ACC112 (cell line): ENCODE data around the gene TMEM243.
"Not testable (repeated sequence)": the region's sequence is repeated elsewhere in the genome, so short reads cannot be mapped to it uniquely, and the experiment has no call there.

Source experiments
- H2AFZ ChIP-seq: fragments of 200-600 bp; sonication (generic); one replicate; pipeline ENCODE4 v1.6.0; 2017; ENCODE audit warnings: antibody characterized with exemption, low read length; ENCODE audit not compliant: unreplicated experiment
- H3K27ac ChIP-seq: fragments of 200-600 bp; sonication (generic); 2 replicates; pipeline ENCODE4 v1.5.1; 2014; ENCODE audit warnings: low read depth, mild to moderate bottlenecking, antibody characterized with exemption, low read length, moderate library complexity
- H3K27me3 ChIP-seq: fragments of 200-600 bp; sonication (generic); 2 replicates; pipeline ENCODE4 v1.6.1; 2014; ENCODE audit warnings: mild to moderate bottlenecking, antibody characterized with exemption, low read length, moderate library complexity, mixed read lengths; ENCODE audit not compliant: insufficient read depth
- H3K36me3 ChIP-seq: fragments of 200-600 bp; sonication (generic); 2 replicates; pipeline ENCODE4 v1.6.1; 2016; ENCODE audit warnings: mild to moderate bottlenecking, antibody characterized with exemption, low read length, moderate library complexity, mixed read lengths; ENCODE audit not compliant: insufficient read depth
- H3K4me1 ChIP-seq: fragments of 200-600 bp; sonication (generic); one replicate; pipeline ENCODE4 v1.6.1; 2016; ENCODE audit warnings: low read length, mixed read lengths; ENCODE audit not compliant: insufficient read depth, unreplicated experiment, control insufficient read depth
- H3K4me3 ChIP-seq: fragments of 200-600 bp; sonication (generic); 2 replicates; pipeline ENCODE4 v1.5.1; 2014; ENCODE audit warnings: mild to moderate bottlenecking, low read depth, low read length
- H3K79me2 ChIP-seq: fragments of 200-600 bp; sonication (generic); one replicate; pipeline ENCODE4 v1.6.0; 2016; ENCODE audit warnings: low read length; ENCODE audit not compliant: control insufficient read depth, unreplicated experiment, insufficient read depth

TMEM243 gene, protein sequence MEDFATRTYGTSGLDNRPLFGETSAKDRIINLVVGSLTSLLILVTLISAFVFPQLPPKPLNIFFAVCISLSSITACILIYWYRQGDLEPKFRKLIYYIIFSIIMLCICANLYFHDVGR

DNA sequence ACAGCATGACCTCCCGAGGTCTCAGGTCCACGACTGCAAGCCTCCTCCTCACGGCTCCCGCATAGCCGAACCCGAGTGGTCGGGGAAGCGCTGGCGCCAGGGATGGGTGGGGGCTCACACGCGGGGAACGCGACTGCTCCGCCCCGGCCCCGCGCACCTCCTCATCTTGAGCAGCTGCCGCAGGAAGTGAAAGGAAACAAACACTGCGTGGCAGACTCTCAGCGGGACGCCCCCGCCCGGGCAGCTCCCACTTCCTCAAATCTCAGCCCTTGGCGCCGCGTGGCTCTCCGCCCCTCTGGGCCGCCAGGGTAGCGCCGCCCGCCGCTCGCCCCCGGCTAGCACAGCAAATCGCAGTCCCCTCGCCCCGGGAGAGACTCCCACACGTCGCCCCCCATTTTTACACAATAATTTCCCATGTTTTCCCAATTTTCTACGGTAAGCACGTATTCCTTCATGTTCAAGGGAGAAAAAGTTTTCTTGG, at the start of gene TMEM243:
Gene TMEM243 (minus strand): TSS at position 188 of the 481 bp plus-strand sequence. CDS start 229 bp downstream, outside the sequence.
- Histone ChIP-seq H3K27ac (peak within 1 kb of the TSS; percentile 44), H2AFZ (peak within 1 kb of the TSS; percentile 98), H3K36me3 (0 out of 2 replicates have a peak, but pooled peaks cover 6% of the 10 kb centered on the region), H3K4me1 (peaks cover 13% of the 10 kb centered on the region), H3K27me3 (peaks cover 22% of the 10 kb centered on the region), H3K79me2 (peaks cover 26% of the 10 kb centered on the region), H3K4me3 (peak within 1 kb of the TSS; percentile 97)

DNA sequence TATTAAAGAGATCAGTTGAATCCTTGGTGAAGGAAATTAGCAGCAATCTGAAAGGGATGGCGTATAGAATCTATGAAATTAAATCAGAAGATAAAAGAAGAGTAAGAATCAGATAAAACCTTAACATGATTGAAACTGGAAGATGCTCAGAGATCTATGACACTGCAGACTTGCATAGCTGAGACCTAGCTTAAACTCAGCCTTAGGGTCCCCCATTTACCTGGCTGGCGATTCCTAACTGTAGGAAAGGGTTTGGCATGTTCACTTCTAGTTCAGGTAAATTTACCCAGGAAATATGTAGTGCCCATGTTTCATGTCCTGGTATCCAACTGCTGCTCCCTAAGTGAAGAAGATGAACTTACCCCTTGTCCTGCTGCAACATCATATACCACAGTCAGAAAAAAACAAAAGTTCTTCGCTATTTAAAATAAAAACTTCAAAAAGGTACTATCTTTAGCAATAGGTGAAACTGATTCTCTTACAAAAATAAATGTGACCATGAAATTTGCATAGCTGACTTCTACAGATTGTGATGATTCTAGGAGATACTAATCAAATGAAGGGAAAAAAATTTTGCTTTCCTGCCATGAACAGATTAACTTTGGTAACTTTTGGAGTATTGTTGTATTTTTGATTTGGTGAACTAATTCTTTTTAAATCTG, 47.8 kb upstream of the TMEM243 start:
- no peaks in the 10 kb centered on the region for H3K79me2 ChIP-seq
- no peak overlapping the region for H2AFZ ChIP-seq
- no peaks in the 10 kb centered on the region for H3K36me3 ChIP-seq
- H3K27ac ChIP-seq, result no peak overlapping the region
- no peaks in the 10 kb centered on the region for H3K4me1 ChIP-seq
- H3K4me3 ChIP-seq, result no peak overlapping the region
- H3K27me3 ChIP-seq, result peaks cover 29% of the 10 kb centered on the region

DNA sequence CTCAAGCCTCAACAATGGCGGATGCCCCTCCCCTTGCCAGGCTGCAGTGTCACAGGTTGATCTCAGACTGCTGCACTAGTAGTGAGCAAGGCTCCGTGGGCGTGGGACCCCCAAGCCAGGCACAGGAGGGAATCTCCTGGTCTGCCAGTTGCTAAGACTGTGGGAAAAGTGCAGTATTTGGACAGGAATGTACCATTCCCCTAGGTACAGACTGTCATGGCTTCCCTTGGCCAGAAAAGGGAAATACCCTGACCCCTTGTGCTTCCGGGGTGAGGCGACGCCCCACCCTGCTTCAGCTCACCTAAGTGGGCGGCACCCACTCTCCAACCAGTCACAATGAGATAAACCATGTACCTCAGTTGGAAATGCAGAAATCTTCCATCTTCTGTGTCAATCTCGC, 44.0 kb upstream of the TMEM243 start:
- Histone ChIP-seq H3K36me3 (no peaks in the 10 kb centered on the region), H3K4me1 (no peaks in the 10 kb centered on the region), H3K27me3 (peaks cover 21% of the 10 kb centered on the region), H3K27ac (no peak overlapping the region), H3K79me2 (no peaks in the 10 kb centered on the region), H3K4me3 (no peak overlapping the region), H2AFZ (no peak overlapping the region)

DNA sequence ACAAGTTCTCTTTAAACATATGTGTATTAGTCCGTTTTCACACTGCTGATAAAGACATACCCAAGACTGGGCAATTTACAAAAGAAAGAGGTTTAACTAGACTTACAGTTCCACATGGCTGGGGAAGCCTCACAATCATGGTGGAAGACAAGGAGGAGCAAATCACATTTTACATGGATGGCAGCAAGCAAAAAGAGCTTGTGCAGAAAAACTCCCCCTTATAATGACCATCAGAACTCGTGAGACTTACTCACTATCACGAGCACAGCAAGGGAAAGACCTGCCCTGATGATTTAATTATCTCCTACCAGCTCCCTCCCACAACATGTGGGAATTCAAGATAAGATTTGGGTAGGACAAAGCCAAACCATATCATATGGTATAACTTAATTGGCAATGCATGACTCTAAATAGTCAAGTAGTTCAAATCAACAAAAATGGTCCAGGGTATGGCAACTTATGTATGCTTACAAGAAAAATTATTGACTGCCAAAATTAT, 34.1 kb upstream of the TMEM243 start:
- Histone ChIP-seq H3K4me3 (no peak overlapping the region), H3K27ac (no peak overlapping the region), H3K27me3 (peaks cover 47% of the 10 kb centered on the region), H3K4me1 (no peaks in the 10 kb centered on the region), H3K79me2 (no peaks in the 10 kb centered on the region), H2AFZ (no peak overlapping the region), H3K36me3 (no peaks in the 10 kb centered on the region)

DNA sequence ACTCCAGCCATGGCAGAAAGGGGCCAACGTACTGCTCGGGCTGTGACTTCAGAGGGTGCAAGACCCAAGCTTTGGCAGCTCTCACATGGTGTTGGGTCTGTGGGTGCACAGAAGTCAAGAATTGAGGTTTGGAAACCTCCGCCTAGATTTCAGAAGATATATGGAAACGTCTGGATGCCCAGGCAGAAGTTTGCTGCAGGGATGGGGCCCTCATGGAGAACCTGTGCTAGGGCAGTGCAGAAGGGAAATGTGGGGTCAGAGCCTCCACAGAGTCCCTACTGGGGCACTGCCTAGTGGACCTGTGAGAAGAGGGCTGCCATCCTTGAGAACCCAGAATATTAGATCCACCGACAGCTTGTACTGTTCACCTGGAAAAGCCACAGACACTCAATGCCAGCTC, 26.1 kb upstream of the TMEM243 start:
- peaks cover 26% of the 10 kb centered on the region for H3K27me3 ChIP-seq
- H3K27ac ChIP-seq, H3K36me3 ChIP-seq, H3K4me1 ChIP-seq, H3K4me3 ChIP-seq, H3K79me2 ChIP-seq, H2AFZ ChIP-seq: not testable (repeated sequence)

DNA sequence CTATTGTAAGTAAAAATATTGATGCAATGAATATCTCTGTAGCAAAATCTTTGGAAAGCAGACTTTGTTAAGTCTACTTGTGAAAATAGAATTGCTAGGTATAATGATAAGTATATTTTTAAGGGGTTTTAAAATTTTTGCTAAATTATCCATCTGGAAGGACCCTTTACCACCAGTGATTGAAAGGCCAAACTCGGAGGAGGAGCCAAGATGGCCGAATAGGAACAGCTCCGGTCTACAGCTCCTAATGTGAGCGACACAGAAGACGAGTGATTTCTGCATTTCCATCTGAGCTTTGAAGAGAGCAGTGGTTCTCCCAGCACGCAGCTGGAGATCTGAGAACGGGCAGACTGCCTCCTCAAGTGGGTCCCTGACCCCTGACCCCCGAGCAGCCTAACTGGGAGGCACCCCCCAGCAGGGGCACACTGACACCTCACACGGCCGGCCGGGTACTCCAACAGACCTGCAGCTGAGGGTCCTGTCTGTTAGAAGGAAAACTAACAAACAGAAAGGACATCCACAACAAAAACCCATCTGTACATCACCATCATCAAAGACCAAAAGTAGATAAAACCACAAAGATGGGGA, 19.0 kb upstream of the TMEM243 start:
- H3K4me1 ChIP-seq, H2AFZ ChIP-seq, H3K27ac ChIP-seq, H3K4me3 ChIP-seq, H3K79me2 ChIP-seq, H3K27me3 ChIP-seq, H3K36me3 ChIP-seq: not testable (repeated sequence)

DNA sequence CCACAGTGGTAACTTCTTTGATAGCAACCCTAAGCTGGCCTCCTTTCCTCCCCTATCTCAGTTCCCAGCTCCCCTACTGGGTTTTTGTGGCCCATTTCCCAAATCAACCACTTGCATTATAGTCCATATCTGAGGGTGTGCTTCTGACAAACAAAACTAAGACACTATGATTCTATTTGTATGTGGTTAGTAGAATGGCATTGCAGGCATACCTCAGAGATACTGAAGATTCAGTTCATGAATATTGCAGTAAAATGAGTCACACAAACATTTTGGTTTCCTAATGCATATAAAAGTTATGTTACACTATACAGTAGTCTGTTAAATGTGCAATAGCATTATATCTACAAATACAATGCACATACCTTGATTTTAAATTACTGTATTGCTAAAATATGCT, 15.4 kb upstream of the TMEM243 start:
- Histone ChIP-seq H3K4me1 (no peaks in the 10 kb centered on the region), H3K27me3 (peaks cover 26% of the 10 kb centered on the region), H3K27ac (no peak overlapping the region), H3K36me3 (no peaks in the 10 kb centered on the region), H3K4me3 (no peak overlapping the region), H2AFZ (no peak overlapping the region), H3K79me2 (no peaks in the 10 kb centered on the region)

DNA sequence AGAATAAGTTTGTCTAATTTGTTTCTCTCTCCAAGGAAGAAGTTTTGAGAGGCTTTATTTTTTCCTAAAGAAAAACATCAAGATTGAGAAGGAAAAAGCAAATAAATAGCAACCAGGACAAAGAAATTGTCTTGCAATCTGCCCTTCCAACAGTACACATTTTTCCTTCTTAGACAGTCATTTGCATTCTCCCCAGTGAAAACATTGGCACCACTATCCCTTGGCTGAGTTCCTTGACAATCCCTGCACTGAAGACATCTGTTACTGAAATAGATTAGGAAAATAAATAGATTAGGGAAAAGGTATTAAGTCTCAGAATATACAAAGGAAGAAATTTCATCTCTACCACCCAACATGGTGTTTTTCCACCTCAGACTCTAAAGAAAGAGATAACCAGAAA, 12.2 kb upstream of the TMEM243 start:
- H3K4me3 ChIP-seq, result no peak overlapping the region

DNA sequence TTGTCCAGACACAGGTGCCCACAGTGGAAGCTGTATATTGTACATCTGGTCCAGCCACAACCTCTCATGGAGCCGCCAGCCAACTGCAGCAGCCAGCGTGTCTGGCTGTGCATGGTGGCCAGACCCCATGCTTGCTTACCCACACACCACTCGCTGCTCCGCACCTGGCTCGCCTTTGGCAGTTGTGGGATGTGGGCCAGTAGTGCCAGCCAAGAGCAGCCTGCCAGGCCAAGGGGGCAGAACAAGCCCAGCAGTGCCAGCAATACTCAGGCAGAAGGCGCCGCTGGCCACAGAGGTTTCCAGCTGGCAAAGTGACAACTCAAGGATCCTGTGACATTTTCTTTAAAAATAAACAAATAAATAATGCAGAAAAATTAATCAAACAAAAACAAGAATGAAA, 11.7 kb upstream of the TMEM243 start:
- H3K27ac ChIP-seq, result no peak overlapping the region
- H2AFZ ChIP-seq, result no peak overlapping the region
- H3K4me3 ChIP-seq, result no peak overlapping the region
- no peaks in the 10 kb centered on the region for H3K79me2 ChIP-seq
- H3K27me3 ChIP-seq, result peaks cover 24% of the 10 kb centered on the region
- no peaks in the 10 kb centered on the region for H3K36me3 ChIP-seq
- H3K4me1 ChIP-seq, result no peaks in the 10 kb centered on the region

More for the DNA sequence above, 12.2 kb upstream of the TMEM243 start:
- peaks cover 24% of the 10 kb centered on the region for H3K27me3 ChIP-seq
- H3K36me3 ChIP-seq, result no peaks in the 10 kb centered on the region
- no peak overlapping the region for H3K27ac ChIP-seq
- H2AFZ ChIP-seq, result no peak overlapping the region
- no peaks in the 10 kb centered on the region for H3K4me1 ChIP-seq
- H3K79me2 ChIP-seq, result no peaks in the 10 kb centered on the region

DNA sequence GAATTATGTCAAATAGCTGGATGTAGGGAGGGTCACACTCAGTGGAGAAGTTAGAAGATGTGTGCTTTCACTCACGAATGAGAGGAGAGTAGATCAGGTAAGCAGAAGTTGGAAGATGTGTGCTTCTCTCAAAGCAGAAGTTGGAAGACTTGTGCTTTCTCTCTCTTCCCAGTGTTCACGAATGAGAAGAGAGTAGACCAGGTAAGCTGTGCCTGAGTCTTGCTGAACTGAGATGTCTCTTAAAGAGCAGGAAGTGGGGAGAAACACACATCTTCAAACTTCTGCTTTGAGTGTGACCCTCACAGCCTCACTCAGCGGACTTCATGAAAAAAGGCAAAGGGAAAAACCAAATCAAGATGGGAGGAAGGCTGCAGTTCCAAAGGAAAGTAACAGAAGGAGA, 7.0 kb upstream of the TMEM243 start:
- H3K79me2 ChIP-seq, result no peaks in the 10 kb centered on the region
- H3K4me3 ChIP-seq, result no peak overlapping the region
- H3K4me1 ChIP-seq, result no peaks in the 10 kb centered on the region
- peaks cover 23% of the 10 kb centered on the region for H3K27me3 ChIP-seq
- no peak overlapping the region for H2AFZ ChIP-seq
- H3K36me3 ChIP-seq, result no peaks in the 10 kb centered on the region
- no peak overlapping the region for H3K27ac ChIP-seq

DNA sequence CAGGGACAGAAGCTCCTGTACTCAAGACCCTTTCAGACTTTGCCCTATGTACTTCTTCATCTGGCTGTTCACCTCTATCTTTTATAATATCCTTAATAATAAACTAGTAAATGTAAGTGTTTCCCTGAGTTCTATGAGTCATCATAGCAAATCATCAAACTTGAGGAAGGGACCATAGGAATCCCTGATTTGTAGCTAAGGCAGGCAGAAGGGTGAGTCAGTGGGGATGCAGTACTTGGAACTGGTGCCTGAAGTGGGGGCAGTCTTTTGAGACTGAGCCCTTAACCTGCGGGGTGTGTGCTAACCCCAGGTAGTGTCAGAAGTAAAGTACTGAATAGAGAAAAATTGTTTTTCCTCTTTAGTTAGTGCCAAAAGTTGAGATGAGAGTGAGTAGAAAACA, 6.2 kb upstream of the TMEM243 start:
- H2AFZ ChIP-seq, result no peak overlapping the region
- no peak overlapping the region for H3K4me3 ChIP-seq
- H3K4me1 ChIP-seq, result no peaks in the 10 kb centered on the region
- no peak overlapping the region for H3K27ac ChIP-seq
- no peaks in the 10 kb centered on the region for H3K36me3 ChIP-seq
- no peaks in the 10 kb centered on the region for H3K79me2 ChIP-seq
- peaks cover 26% of the 10 kb centered on the region for H3K27me3 ChIP-seq
